DOHH2 (cell line): ENCODE data around the gene LILRA6.
"Not testable (repeated sequence)": the region's sequence is repeated elsewhere in the genome, so short reads cannot be mapped to it uniquely, and the experiment has no call there.

Experiments used
- H3F3A ChIP-seq: fragments of 200-600 bp; sonication (generic), shearing (Covaris generic); 2 replicates; pipeline ENCODE4 v1.6.0; 2016; ENCODE audit warnings: antibody characterized with exemption, mild to moderate bottlenecking; ENCODE audit not compliant: control insufficient read depth, insufficient read depth
- H3K27ac ChIP-seq: fragments of 200-600 bp; sonication (generic); 2 replicates; pipeline ENCODE4 v1.5.1; 2014; ENCODE audit warnings: low read depth, mild to moderate bottlenecking, low read length, moderate library complexity
- H3K27me3 ChIP-seq: fragments of 200-600 bp; sonication (generic); 2 replicates; pipeline ENCODE4 v1.6.1; 2014; ENCODE audit warnings: mild to moderate bottlenecking, low read length, mixed read lengths; ENCODE audit not compliant: control insufficient read depth
- H3K36me3 ChIP-seq: fragments of 200-600 bp; sonication (generic); 2 replicates; pipeline ENCODE4 v1.6.1; 2014; ENCODE audit warnings: mild to moderate bottlenecking, low read length, moderate library complexity, mixed read lengths; ENCODE audit not compliant: control insufficient read depth
- H3K4me1 ChIP-seq: fragments of 200-600 bp; sonication (generic); 2 replicates; pipeline ENCODE4 v1.6.1; 2014; ENCODE audit warnings: mild to moderate bottlenecking, low read length, mixed read lengths; ENCODE audit not compliant: control insufficient read depth
- H3K4me2 ChIP-seq: fragments of 200-600 bp; sonication (generic); 2 replicates; pipeline ENCODE4 v1.6.0; 2014; ENCODE audit warnings: mild to moderate bottlenecking, low read length, moderate library complexity
- H3K4me3 ChIP-seq: fragments of 200-600 bp; sonication (generic); 2 replicates; pipeline ENCODE4 v1.5.1; 2014; ENCODE audit warnings: mild to moderate bottlenecking, low read length, mixed read lengths
- H3K79me2 ChIP-seq: fragments of 200-600 bp; sonication (generic); 2 replicates; pipeline ENCODE4 v1.6.1; 2014; ENCODE audit warnings: mild to moderate bottlenecking, low read length, mixed read lengths; ENCODE audit not compliant: control insufficient read depth
- H3K9me2 ChIP-seq: fragments of 200-600 bp; sonication (generic); replicated peaks from 2 replicates; pipeline ENCODE4 v1.6.1; 2014; ENCODE audit warnings: mild to moderate bottlenecking, low read length, mixed read lengths; ENCODE audit not compliant: control insufficient read depth
- H3K9me3 ChIP-seq: fragments of 200-600 bp; sonication (generic); 2 replicates; pipeline ENCODE4 v1.6.1; 2014; ENCODE audit warnings: antibody characterized with exemption, low read length, mixed read lengths; ENCODE audit not compliant: control insufficient read depth, insufficient read depth
- H4K20me1 ChIP-seq: fragments of 200-600 bp; sonication (generic); 2 replicates; pipeline ENCODE4 v1.6.0; 2014; ENCODE audit warnings: low read depth, mild to moderate bottlenecking, antibody characterized with exemption, low read length, moderate library complexity; ENCODE audit not compliant: control insufficient read depth, insufficient read depth
- EZH2phosphoT487 ChIP-seq: fragments of 200-600 bp; sonication (generic); IDR thresholded peaks from 2 replicates; pipeline ENCODE4 v1.6.1; 2017; ENCODE audit warnings: borderline replicate concordance, mild to moderate bottlenecking, antibody characterized with exemption, low read length, moderate library complexity, mixed read lengths
- TF ChIP-seq, protein P1 (sequence below): fragments of 200-600 bp; sonication (generic); IDR thresholded peaks from one replicate; pipeline ENCODE4 v1.5.1; 2014; ENCODE audit warnings: antibody characterized with exemption, mild to moderate bottlenecking, low read depth, low read length; ENCODE audit not compliant: poor library complexity, severe bottlenecking

The LILRA6 gene

DNA sequence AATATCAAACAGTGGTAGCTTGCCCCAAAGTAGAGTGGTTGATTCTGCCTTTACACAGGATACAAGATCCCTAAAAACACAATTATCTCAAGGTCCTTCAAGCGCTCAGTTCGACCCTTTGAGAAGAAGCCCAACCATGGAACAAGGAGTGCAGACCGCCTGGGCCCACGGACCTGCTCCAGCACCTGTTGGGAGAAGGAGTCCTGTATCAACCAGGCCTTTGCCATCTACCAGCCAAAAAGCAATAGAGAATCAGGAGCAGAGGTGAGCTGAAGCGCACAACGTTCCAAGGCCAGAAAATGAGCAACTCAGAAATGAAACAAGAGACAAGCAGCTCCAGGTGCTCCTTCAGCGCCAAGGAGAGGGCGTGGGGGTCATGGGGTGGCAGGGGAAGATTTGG is 13.4 kb downstream of the LILRA6 start:
- TF ChIP-seq EZH2phosphoT487: no peak
- TF ChIP-seq, protein P1, sequence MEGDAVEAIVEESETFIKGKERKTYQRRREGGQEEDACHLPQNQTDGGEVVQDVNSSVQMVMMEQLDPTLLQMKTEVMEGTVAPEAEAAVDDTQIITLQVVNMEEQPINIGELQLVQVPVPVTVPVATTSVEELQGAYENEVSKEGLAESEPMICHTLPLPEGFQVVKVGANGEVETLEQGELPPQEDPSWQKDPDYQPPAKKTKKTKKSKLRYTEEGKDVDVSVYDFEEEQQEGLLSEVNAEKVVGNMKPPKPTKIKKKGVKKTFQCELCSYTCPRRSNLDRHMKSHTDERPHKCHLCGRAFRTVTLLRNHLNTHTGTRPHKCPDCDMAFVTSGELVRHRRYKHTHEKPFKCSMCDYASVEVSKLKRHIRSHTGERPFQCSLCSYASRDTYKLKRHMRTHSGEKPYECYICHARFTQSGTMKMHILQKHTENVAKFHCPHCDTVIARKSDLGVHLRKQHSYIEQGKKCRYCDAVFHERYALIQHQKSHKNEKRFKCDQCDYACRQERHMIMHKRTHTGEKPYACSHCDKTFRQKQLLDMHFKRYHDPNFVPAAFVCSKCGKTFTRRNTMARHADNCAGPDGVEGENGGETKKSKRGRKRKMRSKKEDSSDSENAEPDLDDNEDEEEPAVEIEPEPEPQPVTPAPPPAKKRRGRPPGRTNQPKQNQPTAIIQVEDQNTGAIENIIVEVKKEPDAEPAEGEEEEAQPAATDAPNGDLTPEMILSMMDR: no peak
- H3K27me3 ChIP-seq: peaks cover 21% of the 10 kb centered on the region
- no peaks in the 10 kb centered on the region for H3K4me1 ChIP-seq
- H3K4me3 ChIP-seq: no peak overlapping the region
- no peaks in the 10 kb centered on the region for H3K9me2 ChIP-seq
- H3K79me2 ChIP-seq: no peaks in the 10 kb centered on the region
- no peaks in the 10 kb centered on the region for H3K9me3 ChIP-seq
- no peak overlapping the region for H3K27ac ChIP-seq
- no peaks in the 10 kb centered on the region for H4K20me1 ChIP-seq
- H3F3A ChIP-seq: peaks cover 5% of the 10 kb centered on the region
- no peaks in the 10 kb centered on the region for H3K36me3 ChIP-seq
- H3K4me2 ChIP-seq: no peak overlapping the region

DNA sequence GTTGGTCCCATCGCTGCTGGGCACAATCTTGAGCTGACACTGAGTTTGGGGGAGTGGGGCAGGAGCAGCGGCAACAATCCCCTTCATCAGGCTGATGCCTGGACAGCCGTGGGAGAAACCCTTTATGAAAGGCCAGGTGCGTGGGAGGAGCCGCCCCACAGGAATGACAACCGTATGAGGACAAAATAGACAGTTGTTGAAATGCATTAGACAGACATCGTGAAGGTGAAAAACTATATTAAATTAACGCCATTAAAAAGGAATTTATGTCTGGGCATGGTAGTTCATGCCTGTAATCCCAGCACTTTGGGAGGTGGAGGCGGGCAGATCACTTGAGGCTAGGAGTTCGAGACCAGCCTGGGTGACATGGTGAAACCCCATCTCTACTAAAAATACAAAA is 18.0 kb downstream of the LILRA6 start:
- not testable (repeated sequence) for H3K4me2 ChIP-seq, H3K27me3 ChIP-seq

DNA sequence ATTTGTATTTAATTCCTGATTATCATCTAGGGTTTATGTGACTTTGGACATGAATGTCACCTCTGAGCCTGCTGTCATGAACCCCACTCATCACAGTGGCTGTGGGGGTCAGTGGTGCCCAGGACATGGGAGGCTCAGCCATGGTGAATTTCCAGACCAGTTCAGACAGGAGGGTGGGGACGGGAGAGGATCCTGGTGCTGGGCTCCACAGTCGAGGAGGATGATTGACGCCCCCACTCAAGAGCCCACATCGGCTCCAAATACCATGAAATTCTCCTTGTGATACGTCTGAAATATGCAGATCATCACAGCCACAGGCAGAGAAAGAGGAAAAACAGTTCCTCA is 18.7 kb downstream of the LILRA6 start:
- H3K4me3 ChIP-seq, H3K79me2 ChIP-seq, H3K36me3 ChIP-seq, H3K9me3 ChIP-seq, H3F3A ChIP-seq, H3K27ac ChIP-seq, H3K4me1 ChIP-seq, H3K9me2 ChIP-seq, H3K27me3 ChIP-seq, H3K4me2 ChIP-seq, H4K20me1 ChIP-seq: not testable (repeated sequence)

More for the DNA sequence above, 18.0 kb downstream of the LILRA6 start:
- not testable (repeated sequence) for H3K27ac ChIP-seq, H3K9me3 ChIP-seq, H3F3A ChIP-seq, H3K4me1 ChIP-seq, H3K36me3 ChIP-seq, H3K79me2 ChIP-seq, H3K4me3 ChIP-seq, H3K9me2 ChIP-seq, H4K20me1 ChIP-seq

- not testable (repeated sequence) for H3K4me2 ChIP-seq, H3K9me2 ChIP-seq, H3F3A ChIP-seq, H3K79me2 ChIP-seq, H3K27me3 ChIP-seq, H3K4me3 ChIP-seq, H3K9me3 ChIP-seq, H3K36me3 ChIP-seq, H3K27ac ChIP-seq, H4K20me1 ChIP-seq, H3K4me1 ChIP-seq
Observed at GRCh38 chr19:54223277-54223936, 19.2 kb downstream of the LILRA6 start.

DNA sequence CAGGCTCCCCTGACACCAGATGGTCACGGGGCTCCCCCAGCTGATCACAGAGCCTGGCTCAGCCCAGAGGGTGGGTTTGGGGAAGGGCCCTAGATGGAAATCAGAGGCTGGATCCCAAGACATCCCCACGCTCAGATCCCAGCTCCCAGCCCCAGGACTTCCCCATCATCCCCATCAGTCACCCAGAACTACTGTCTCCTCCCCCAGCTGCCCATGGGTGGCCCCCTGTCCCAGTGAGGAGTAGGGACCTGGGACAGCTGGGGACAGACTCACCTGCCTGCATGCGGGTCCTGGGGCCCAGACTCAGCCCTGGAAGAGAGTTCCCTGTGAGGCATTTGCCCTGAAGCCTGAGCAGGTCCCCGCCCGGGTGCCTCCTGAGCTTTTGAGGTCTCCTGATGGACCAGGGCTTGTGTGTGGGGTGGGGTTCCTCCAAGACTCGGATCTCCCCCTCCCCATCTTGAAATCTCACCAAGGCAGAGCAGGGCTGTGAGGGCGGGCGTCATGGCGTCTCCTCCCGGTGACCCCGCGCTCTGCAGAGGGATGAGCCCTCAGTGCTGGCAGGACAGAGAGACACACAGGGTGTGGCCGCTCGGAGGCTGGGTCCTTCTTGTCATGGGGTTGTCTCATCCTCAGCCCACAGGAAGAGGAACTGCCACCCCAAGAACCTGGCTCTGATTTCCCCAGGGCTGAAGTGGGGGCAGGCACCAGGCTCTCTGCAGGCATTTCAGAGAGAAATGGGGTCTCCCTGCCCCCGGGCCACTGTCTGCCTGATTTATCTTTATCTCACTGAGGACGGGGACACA is 19.9 kb downstream of the LILRA6 start, which contains the start of gene LILRB3:
Gene LILRB3 (minus strand): TSS at position 534 of the 803 bp plus-strand sequence. CDS start 31 bp downstream, at position 503.
- not testable (repeated sequence) for H3K27me3 ChIP-seq, H3K9me3 ChIP-seq, H3F3A ChIP-seq, H3K27ac ChIP-seq, H3K4me2 ChIP-seq, H3K4me1 ChIP-seq, H3K4me3 ChIP-seq, H4K20me1 ChIP-seq, H3K9me2 ChIP-seq, H3K36me3 ChIP-seq, H3K79me2 ChIP-seq

DNA sequence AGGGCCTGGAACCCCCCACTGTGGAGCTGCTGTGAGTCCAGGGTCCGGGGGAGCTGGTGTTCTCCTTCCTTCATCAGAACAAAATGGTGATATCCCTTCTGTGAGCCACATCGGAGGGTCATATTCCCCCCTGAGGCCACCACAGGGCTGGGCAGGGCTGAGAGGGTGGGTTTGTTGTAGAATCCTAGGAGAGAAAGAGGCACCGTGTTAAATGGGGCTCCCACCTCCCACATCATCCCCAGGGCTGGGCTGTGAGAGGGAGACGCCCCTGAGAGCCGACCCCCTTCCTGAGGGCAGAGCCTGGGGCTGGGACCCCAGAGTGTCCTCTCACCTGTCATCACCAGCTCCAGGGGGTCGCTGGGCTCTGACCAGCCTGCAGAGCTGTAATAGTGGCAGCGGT is 20.6 kb downstream of the LILRA6 start:
- not testable (repeated sequence) for H3K79me2 ChIP-seq, H3K9me2 ChIP-seq, H3K27ac ChIP-seq, H3K4me1 ChIP-seq, H3K36me3 ChIP-seq, H3K4me2 ChIP-seq, H3K9me3 ChIP-seq, H4K20me1 ChIP-seq, H3K4me3 ChIP-seq, H3K27me3 ChIP-seq, H3F3A ChIP-seq

DNA sequence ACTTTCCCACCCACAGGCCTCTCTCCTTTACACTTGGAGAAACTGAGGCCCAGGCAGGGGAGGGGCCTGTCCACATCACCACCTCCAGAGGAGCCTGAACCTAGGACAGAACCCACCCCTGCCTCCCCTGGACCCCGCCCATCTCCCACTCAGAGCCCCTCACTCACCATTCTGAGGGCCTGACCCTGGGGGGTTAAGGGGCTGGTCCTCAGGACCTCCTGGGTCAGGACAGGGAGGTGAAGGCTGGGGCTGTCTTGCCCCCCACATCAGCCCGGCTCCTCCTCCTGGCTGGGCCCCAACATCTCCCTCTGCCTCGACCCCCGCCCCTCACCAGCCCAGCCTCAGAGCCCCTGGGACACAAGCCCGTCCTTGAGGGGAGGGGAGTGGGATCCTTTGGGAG is 22.9 kb downstream of the LILRA6 start:
- not testable (repeated sequence) for H3K9me3 ChIP-seq, H3K9me2 ChIP-seq, H3K27ac ChIP-seq, H4K20me1 ChIP-seq, H3K4me3 ChIP-seq, H3K4me2 ChIP-seq, H3F3A ChIP-seq, H3K27me3 ChIP-seq, H3K36me3 ChIP-seq, H3K79me2 ChIP-seq, H3K4me1 ChIP-seq
